ENCODE measurements around the gene NELFB.

The NELFB gene

DNA sequence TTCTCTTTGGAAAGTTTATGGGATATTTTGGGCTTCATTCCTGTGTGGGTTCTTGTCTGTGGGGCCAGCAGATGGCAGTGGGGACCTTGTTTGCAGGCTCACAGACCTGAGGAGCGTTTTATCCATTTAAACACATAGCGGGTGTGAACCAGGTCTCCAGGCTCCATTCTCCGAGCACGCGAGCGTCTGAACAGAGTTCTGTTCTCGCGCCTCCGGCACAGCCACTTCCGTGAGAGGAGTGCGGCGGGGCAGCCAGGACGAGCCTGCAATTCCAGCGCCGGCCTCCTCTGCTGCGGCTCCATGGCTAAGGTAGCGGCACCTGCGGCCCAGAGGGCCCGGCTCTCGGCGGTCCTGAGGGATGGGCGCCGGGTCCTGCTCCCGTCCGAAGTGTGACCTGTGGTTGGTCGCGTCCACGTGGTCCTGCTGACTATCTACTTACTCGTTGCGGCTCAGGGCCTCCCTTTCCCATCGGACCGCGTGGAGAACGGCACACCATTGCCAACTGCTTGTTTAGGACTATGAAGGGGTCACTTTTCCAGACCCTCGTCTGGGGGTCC, 39.6 kb downstream of the NELFB start:
- TF ChIP-seq CTCF (IDR thresholded peaks at IDR 0.05; ENCODE audit: insufficient read depth, low read length, poor library complexity, severe bottlenecking) = peak; percentile 43
- no peaks in the 10 kb centered on the region for H3K36me3 ChIP-seq (ENCODE audit: control insufficient read depth, insufficient read depth, low read length)
- H3K4me3 ChIP-seq (replicated peaks; ENCODE audit: low read depth, low read length) = peak overlapping the region; percentile 32; the same call in 1 of the 2 replicates
- no peaks in the 10 kb centered on the region; the same call in 1 of the 2 replicates for H3K27me3 ChIP-seq (replicated peaks; ENCODE audit: control insufficient read depth, insufficient read depth, low read length)
- DNase-seq (ENCODE audit: extremely low read depth, insufficient read length) = no peak

DNA sequence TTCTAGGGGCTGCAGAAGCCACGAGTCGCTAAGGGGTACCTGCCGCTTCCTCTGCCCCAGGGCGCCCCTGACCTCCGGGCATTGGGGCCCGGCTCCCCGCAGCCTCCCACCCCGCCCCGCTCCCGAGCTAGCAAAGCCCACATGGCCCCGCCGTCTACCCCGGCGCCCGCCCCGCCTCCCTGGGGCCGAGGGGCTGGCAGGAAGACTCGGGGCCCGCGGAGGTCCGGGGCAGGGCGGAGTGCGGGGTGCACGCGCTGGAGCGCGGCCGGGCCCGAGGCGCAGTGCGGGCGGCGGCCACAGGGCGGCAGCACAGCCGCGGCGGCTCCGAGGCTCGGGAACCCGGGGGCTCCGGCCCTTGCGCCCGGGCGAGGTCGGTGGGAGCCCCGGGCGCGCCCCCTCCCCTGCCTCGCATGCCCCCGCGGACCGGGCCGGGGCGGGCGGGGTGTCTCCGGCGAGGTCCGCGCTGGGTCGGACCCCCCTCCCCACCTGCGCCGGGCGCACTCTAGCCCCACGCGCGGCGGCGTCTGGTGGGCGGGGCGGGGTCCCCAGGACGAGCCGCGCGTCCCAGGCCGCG, 40.2 kb downstream of the NELFB start:
- Histone ChIP-seq H3K36me3 (ENCODE audit: control insufficient read depth, insufficient read depth, low read length) (no peaks in the 10 kb centered on the region), H3K27me3 (replicated peaks; ENCODE audit: control insufficient read depth, insufficient read depth, low read length) (no peaks in the 10 kb centered on the region; the same call in 1 of the 2 replicates), H3K4me3 (replicated peaks; ENCODE audit: low read depth, low read length) (peak overlapping the region; percentile 33)
- DNase-seq (ENCODE audit: extremely low read depth, insufficient read length) = peak; percentile 65
- TF ChIP-seq CTCF (IDR thresholded peaks at IDR 0.05; ENCODE audit: insufficient read depth, low read length, poor library complexity, severe bottlenecking) = no peak

DNA sequence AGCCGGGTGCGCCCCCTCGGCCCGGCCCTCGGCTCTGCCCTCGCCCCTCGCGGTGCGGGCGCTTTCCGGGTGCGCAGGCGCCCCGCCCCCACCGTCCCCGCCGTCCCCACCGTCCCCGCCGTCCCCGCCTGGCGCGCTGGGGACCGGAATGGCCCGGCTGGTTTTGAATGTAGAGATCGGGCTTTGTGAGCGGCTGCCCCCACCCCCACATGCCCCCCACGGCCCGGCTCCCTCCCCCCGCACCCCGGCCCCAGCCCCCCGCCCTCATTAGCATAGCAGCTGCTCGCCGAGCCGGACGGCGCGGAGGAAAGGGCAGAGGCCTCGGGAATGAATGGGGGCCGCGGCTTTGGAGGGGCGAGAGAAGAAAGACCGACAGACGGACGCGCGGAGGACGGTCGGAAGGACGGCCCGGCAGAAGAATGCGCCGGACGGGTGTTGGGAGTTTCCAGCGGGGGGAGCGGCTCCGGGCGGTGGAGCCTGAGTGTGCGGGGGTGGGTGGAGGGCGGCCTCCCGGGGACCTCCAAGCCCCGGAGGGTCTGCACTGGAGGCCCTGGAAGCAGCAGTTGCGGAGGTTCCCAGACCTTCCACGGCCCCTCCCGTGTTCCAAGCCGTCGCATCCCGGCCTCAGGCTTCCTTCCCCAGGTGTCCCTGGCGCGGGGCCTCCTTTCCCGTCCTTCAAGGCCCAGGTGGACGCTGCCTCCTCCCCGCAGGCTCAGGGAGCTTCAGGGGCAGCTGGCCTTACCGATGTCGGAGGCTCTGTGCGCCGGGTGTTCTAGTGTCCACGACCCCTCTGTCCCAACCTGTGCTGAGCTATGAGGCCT, 40.9 kb downstream of the NELFB start:
- Histone ChIP-seq H3K4me3 (replicated peaks; ENCODE audit: low read depth, low read length) (no peak overlapping the region; the same call in 1 of the 2 replicates), H3K36me3 (ENCODE audit: control insufficient read depth, insufficient read depth, low read length) (no peaks in the 10 kb centered on the region), H3K27me3 (replicated peaks; ENCODE audit: control insufficient read depth, insufficient read depth, low read length) (no peaks in the 10 kb centered on the region; the same call in 1 of the 2 replicates)
- no peak for TF ChIP-seq CTCF (IDR thresholded peaks at IDR 0.05; ENCODE audit: insufficient read depth, low read length, poor library complexity, severe bottlenecking)
- no peak for DNase-seq (ENCODE audit: extremely low read depth, insufficient read length)

DNA sequence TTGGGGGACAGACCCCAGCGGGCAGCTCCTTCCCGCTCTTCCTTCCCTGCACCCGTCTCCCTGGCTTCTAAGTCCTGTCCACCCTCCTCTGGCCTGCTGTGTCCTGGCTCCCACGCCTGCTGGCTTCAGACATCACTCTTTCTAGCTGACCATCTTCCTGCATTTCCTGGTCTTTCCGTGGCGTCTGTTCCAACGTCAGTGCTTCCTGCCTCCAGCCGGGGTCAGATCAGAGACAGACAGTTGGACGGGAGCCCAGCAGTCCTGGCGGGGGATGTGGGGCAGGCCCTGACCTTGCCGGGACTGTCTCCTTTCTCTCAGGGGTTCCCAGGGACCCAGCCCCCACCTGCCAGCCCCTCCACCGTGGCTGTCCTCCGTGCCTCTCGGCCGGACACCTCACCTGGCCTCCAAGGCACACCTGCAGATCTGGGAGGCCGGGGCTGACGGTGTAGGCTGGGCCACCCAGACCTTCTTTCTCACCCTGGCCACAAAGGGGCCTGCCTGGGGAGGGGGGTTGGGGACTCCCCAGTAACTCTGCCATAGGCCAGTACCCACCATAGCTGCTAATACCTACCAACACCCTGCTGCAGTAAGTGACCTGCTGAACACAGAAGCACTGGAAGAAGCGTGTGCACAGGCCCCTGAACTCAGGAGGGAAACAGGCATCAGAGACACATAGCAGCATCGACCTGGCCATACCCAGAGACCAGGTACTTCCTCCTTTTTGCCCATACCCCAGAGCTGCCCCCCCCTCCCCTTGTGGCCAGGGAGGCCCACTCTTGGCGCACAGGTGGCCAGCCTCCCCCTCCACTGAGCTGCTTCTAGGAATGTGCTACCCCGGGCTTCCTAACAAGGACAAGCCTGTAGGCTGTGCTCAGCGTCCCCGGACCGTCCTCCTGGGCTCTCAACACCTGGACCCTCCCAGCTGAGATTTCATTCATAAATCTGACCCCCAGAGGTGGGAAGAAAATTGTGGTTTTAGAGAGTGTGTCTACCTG, 41.8 kb downstream of the NELFB start:
- Histone ChIP-seq H3K4me3 (replicated peaks; ENCODE audit: low read depth, low read length) (no peak overlapping the region), H3K27me3 (replicated peaks; ENCODE audit: control insufficient read depth, insufficient read depth, low read length) (no peaks in the 10 kb centered on the region; the same call in 1 of the 2 replicates), H3K36me3 (ENCODE audit: control insufficient read depth, insufficient read depth, low read length) (no peaks in the 10 kb centered on the region)
- no peak for TF ChIP-seq CTCF (IDR thresholded peaks at IDR 0.05; ENCODE audit: insufficient read depth, low read length, poor library complexity, severe bottlenecking)
- DNase-seq (ENCODE audit: extremely low read depth, insufficient read length) = no peak

GRCh38 chr9:137297966-137298365, 42.8 kb downstream of the NELFB start:
- no peaks in the 10 kb centered on the region; the same call in 1 of the 2 replicates for H3K27me3 ChIP-seq (replicated peaks; ENCODE audit: control insufficient read depth, insufficient read depth, low read length)
- DNase-seq (ENCODE audit: extremely low read depth, insufficient read length) = no peak
- no peaks in the 10 kb centered on the region for H3K36me3 ChIP-seq (ENCODE audit: control insufficient read depth, insufficient read depth, low read length)
- no peak for TF ChIP-seq CTCF (IDR thresholded peaks at IDR 0.05; ENCODE audit: insufficient read depth, low read length, poor library complexity, severe bottlenecking)
- no peak overlapping the region for H3K4me3 ChIP-seq (replicated peaks; ENCODE audit: low read depth, low read length)
